H9 (cell line): ENCODE measurements around the gene MYL2. TPM values are rescaled to one million over a fixed set of nuclear protein-coding genes. Genes with fewer than 3 reads are reported as not detected.

Experiments used
- DNase-seq: peaks from one replicate; pipeline ENCODE4 v3.0.0-alpha.2; 2017
- H2AFZ ChIP-seq: one replicate; pipeline ENCODE4 v1.6.1; 2013; ENCODE audit warnings: mild to moderate bottlenecking, low read length, control low read depth, moderate library complexity
- H2AK5ac ChIP-seq: 2 replicates; pipeline ENCODE4 v1.6.1; 2013; ENCODE audit warnings: low read length, control low read depth, mixed read lengths; ENCODE audit not compliant: insufficient read length
- H2BK120ac ChIP-seq: one replicate; pipeline ENCODE4 v1.6.1; 2013; ENCODE audit warnings: low read depth, mild to moderate bottlenecking, low read length, control low read depth, inconsistent platforms; ENCODE audit not compliant: poor library complexity, severe bottlenecking
- H2BK12ac ChIP-seq: 2 replicates; pipeline ENCODE4 v1.6.1; 2013; ENCODE audit warnings: low read length, control low read depth, mixed read lengths, low read depth; ENCODE audit not compliant: insufficient read length
- H2BK15ac ChIP-seq: 2 replicates; pipeline ENCODE4 v1.6.1; 2013; ENCODE audit warnings: low read depth, low read length, control low read depth
- H2BK20ac ChIP-seq: one replicate; pipeline ENCODE4 v1.6.1; 2013; ENCODE audit warnings: low read depth, mild to moderate bottlenecking, low read length, control low read depth, inconsistent platforms; ENCODE audit not compliant: poor library complexity, severe bottlenecking
- H2BK5ac ChIP-seq: 2 replicates; pipeline ENCODE4 v1.6.1; 2013; ENCODE audit warnings: low read length, control low read depth, mixed read lengths; ENCODE audit not compliant: insufficient read length
- H3K14ac ChIP-seq: 2 replicates; pipeline ENCODE4 v1.6.1; 2013; ENCODE audit warnings: low read length, control low read depth; ENCODE audit not compliant: insufficient read depth
- H3K18ac ChIP-seq: 2 replicates; pipeline ENCODE4 v1.6.1; 2013; ENCODE audit warnings: low read depth, mild to moderate bottlenecking, mixed read lengths, low read length, control low read depth; ENCODE audit not compliant: insufficient read length
- H3K23ac ChIP-seq: 2 replicates; pipeline ENCODE4 v1.6.1; 2013; ENCODE audit warnings: low read length, control low read depth, mixed read lengths, low read depth; ENCODE audit not compliant: insufficient read length
- H3K23me2 ChIP-seq: 2 replicates; pipeline ENCODE4 v1.6.1; 2013; ENCODE audit warnings: low read depth, mild to moderate bottlenecking, mixed read lengths, low read length, control low read depth; ENCODE audit not compliant: insufficient read length, poor library complexity, severe bottlenecking
- H3K27ac ChIP-seq: 2 replicates; pipeline ENCODE4 v1.5.1; 2013; ENCODE audit warnings: low read length, control low read depth, mixed read lengths, low read depth; ENCODE audit not compliant: insufficient read length
- H3K27me3 ChIP-seq: 2 replicates; pipeline ENCODE4 v1.6.1; 2013; ENCODE audit warnings: low read length, control low read depth, inconsistent platforms; ENCODE audit not compliant: insufficient read depth
- H3K4ac ChIP-seq: 2 replicates; pipeline ENCODE4 v1.6.1; 2013; ENCODE audit warnings: low read depth, mild to moderate bottlenecking, control low read depth, inconsistent platforms, low read length, moderate library complexity
- H3K4me1 ChIP-seq: 2 replicates; pipeline ENCODE4 v1.6.1; 2013; ENCODE audit warnings: low read length, control low read depth, inconsistent platforms; ENCODE audit not compliant: insufficient read depth
- H3K4me2 ChIP-seq: 2 replicates; pipeline ENCODE4 v1.6.1; 2013; ENCODE audit warnings: low read length, control low read depth, mixed read lengths; ENCODE audit not compliant: insufficient read length, insufficient read depth
- H3K56ac ChIP-seq: 2 replicates; pipeline ENCODE4 v1.6.1; 2013; ENCODE audit warnings: low read depth, mild to moderate bottlenecking, mixed read lengths, low read length, control low read depth; ENCODE audit not compliant: insufficient read length
- H3K79me1 ChIP-seq: 2 replicates; pipeline ENCODE4 v1.6.1; 2013; ENCODE audit warnings: low read depth, mild to moderate bottlenecking, moderate library complexity, low read length, control low read depth, inconsistent platforms; ENCODE audit not compliant: insufficient read depth, poor library complexity, severe bottlenecking
- H3K79me2 ChIP-seq: 2 replicates; pipeline ENCODE4 v1.6.1; 2013; ENCODE audit warnings: low read length, control low read depth, inconsistent platforms; ENCODE audit not compliant: insufficient read depth
- H3K9ac ChIP-seq: 2 replicates; pipeline ENCODE4 v1.6.1; 2013; ENCODE audit warnings: low read length, control low read depth, mixed read lengths; ENCODE audit not compliant: insufficient read length; ENCODE audit errors: extremely low read depth
- H3K9me3 ChIP-seq: one replicate; pipeline ENCODE4 v1.6.1; 2013; ENCODE audit warnings: low read depth, low read length, inconsistent platforms; ENCODE audit not compliant: control insufficient read depth
- H3T11ph ChIP-seq: one replicate; pipeline ENCODE4 v1.6.1; 2013; ENCODE audit warnings: mild to moderate bottlenecking, low read length, control low read depth, inconsistent platforms
- H4K20me1 ChIP-seq: one replicate; pipeline ENCODE4 v1.6.1; 2013; ENCODE audit not compliant: control insufficient read depth, insufficient read length, insufficient read depth
- H4K5ac ChIP-seq: 2 replicates; pipeline ENCODE4 v1.6.1; 2013; ENCODE audit warnings: low read depth, mild to moderate bottlenecking, mixed read lengths, low read length, control low read depth; ENCODE audit not compliant: insufficient read length
- H4K8ac ChIP-seq: replicated peaks from 2 replicates; pipeline ENCODE4 v1.6.1; 2013; ENCODE audit warnings: low read length, control low read depth, mixed read lengths, low read depth; ENCODE audit not compliant: insufficient read length
- H4K91ac ChIP-seq: 2 replicates; pipeline ENCODE4 v1.6.1; 2013; ENCODE audit warnings: low read depth, mild to moderate bottlenecking, moderate library complexity, mixed read lengths, low read length, control low read depth; ENCODE audit not compliant: insufficient read length
- H3K27ac Mint-ChIP-seq, 3 experiments: 2 replicates in 2 of 3; 3 replicates in 1 of 3; pipeline ENCODE4 v1.8.0; 2020 to 2021; ENCODE audit warnings: mixed read lengths in 3 of 3, mild to moderate bottlenecking in 1 of 3, moderate library complexity in 1 of 3
- H3K27me3 Mint-ChIP-seq: 2 replicates; pipeline ENCODE4 v1.8.0; 2021; ENCODE audit warnings: low read depth, mild to moderate bottlenecking, moderate library complexity, mixed read lengths
- H3K36me3 Mint-ChIP-seq, 3 experiments: 2 replicates in 2 of 3; 3 replicates in 1 of 3; pipeline ENCODE4 v1.8.0; 2020 to 2021; ENCODE audit warnings: low read depth in 3 of 3, mixed read lengths in 3 of 3; ENCODE audit not compliant: insufficient read depth in 1 of 3
- H3K4me1 Mint-ChIP-seq, 2 experiments: 2 replicates each; pipeline ENCODE4 v1.8.0; 2020; ENCODE audit warnings: mixed read lengths in 2 of 2
- H3K4me3 Mint-ChIP-seq, 2 experiments: 2 replicates in 1 of 2; 3 replicates in 1 of 2; pipeline ENCODE4 v1.8.0; 2020 to 2021; ENCODE audit warnings: mild to moderate bottlenecking in 2 of 2, mixed read lengths in 2 of 2, moderate library complexity in 1 of 2
- H3K9me3 Mint-ChIP-seq, 2 experiments: 2 replicates in 1 of 2; 3 replicates in 1 of 2; pipeline ENCODE4 v1.8.0; 2020; ENCODE audit warnings: mild to moderate bottlenecking in 2 of 2, mixed read lengths in 2 of 2, moderate library complexity in 1 of 2
- WGBS: extraction: QIAGEN DNeasy Blood & Tissue Kit; methylation state at CpG from one replicate; pipeline ENCODE4 v1.1.7; 2013; ENCODE audit warnings: missing lambda C conversion rate, low lambda C conversion rate, mixed read lengths; ENCODE audit not compliant: insufficient read length; ENCODE audit errors: extremely low coverage; 5-methylcytosine and 5-hydroxymethylcytosine counted together
- total RNA-seq: library from RNA; stranded (reverse); gene quantifications from 2 replicates; pipeline ENCODE4 v1.2.1, GENCODE V29; 2021
- TF ChIP-seq, protein P1 (sequence below): fragments of 200-600 bp; sonication (generic); conservative IDR thresholded peaks from 3 replicates; pipeline ENCODE4 v1.8.0; 2021; ENCODE audit warnings: antibody characterized with exemption, mild to moderate bottlenecking

MYL2 gene
- total RNA-seq, 1 experiment from 2014 or later = not detected

DNA sequence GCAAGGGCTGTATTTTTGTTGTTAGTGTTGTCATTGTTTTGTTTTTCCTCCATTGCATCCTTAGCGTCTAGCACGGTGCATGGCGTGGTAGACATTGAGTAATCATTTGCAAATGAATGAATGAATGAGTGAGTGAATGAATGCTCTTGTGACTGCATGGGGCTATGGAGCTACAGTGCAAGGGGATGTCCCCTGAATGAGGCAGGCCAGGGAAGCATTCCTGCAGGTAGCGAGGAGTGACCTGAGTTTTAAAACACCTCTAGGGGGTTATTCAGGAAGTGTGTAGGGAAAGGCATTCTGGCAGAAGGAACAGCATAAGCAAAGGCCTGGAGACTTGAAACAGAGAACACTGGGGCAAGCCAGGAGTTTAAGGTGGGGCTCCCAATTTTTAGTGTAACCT lies 16.9 kb downstream of the MYL2 start:
- Histone ChIP-seq H3K18ac (no peak overlapping the region), H3K27me3 (no peaks in the 10 kb centered on the region), H3K4ac (no peak overlapping the region), H3K4me1 (no peaks in the 10 kb centered on the region), H3K9me3 (no peaks in the 10 kb centered on the region), H3K56ac (no peak overlapping the region), H4K20me1 (no peaks in the 10 kb centered on the region), H2AFZ (no peak overlapping the region), H2BK15ac (no peak overlapping the region), H3K4me2 (no peak overlapping the region), H4K5ac (no peak overlapping the region), H3K23me2 (no peaks in the 10 kb centered on the region), H2AK5ac (no peak overlapping the region), H3K23ac (no peak overlapping the region), H4K8ac (no peak overlapping the region), H2BK20ac (no peak overlapping the region), H3K9ac (no peak overlapping the region), H3K79me1 (no peaks in the 10 kb centered on the region), H3T11ph (no peak overlapping the region), H3K14ac (no peak overlapping the region), H3K79me2 (no peaks in the 10 kb centered on the region), H3K27ac (no peak overlapping the region), H2BK120ac (no peak overlapping the region), H2BK12ac (no peak overlapping the region), H4K91ac (no peak overlapping the region), H2BK5ac (no peak overlapping the region)
- no peak overlapping the region for H3K4me3 Mint-ChIP-seq
- peak overlapping the region in 1 of 3 experiments; percentile 33; a peak in 1 of 7 replicates for H3K27ac Mint-ChIP-seq
- DNase-seq = no peak
- TF ChIP-seq, protein P1, sequence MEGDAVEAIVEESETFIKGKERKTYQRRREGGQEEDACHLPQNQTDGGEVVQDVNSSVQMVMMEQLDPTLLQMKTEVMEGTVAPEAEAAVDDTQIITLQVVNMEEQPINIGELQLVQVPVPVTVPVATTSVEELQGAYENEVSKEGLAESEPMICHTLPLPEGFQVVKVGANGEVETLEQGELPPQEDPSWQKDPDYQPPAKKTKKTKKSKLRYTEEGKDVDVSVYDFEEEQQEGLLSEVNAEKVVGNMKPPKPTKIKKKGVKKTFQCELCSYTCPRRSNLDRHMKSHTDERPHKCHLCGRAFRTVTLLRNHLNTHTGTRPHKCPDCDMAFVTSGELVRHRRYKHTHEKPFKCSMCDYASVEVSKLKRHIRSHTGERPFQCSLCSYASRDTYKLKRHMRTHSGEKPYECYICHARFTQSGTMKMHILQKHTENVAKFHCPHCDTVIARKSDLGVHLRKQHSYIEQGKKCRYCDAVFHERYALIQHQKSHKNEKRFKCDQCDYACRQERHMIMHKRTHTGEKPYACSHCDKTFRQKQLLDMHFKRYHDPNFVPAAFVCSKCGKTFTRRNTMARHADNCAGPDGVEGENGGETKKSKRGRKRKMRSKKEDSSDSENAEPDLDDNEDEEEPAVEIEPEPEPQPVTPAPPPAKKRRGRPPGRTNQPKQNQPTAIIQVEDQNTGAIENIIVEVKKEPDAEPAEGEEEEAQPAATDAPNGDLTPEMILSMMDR = no peak
- peaks cover 7% of the 10 kb centered on the region for H3K27me3 Mint-ChIP-seq
- H3K4me1 Mint-ChIP-seq = peaks cover 3 to 4% of the 10 kb centered on the region in 2 experiments
- H3K36me3 Mint-ChIP-seq = no peaks in the 10 kb centered on the region
- H3K9me3 Mint-ChIP-seq = 0 out of 5 replicates have a peak, but pooled peaks cover 0 to 2% of the 10 kb centered on the region in 2 experiments
- no CpG with 5 or more reads among the region's 4 CpGs for WGBS
